HG02798 (cell line): ENCODE measurements around the gene GPER1.

ENCODE experiments used
- ATAC-seq: cut with Tn5 transposase; IDR thresholded peaks from one replicate; pipeline ENCODE4 v1.9.1; 2021; ENCODE audit warnings: mild to moderate bottlenecking; ENCODE audit not compliant: unreplicated experiment, poor library complexity

GPER1 gene

GRCh38 chr7:1086588-1087464 is 1.1 kb upstream of the GPER1 start:
- ATAC-seq: peak; percentile 78

GRCh38 chr7:1087465-1087814 is 473 bp upstream of the GPER1 start:
- no peak for ATAC-seq

GRCh38 chr7:1090236-1090635 is 2.3 kb downstream of the GPER1 start:
- ATAC-seq: no peak

- no peak for ATAC-seq
Measured at GRCh38 chr7:1090686-1091643, 3.1 kb downstream of the GPER1 start.

GRCh38 chr7:1091644-1092027 is 3.7 kb downstream of the GPER1 start:
- no peak for ATAC-seq

GRCh38 chr7:1092161-1092632 is 4.3 kb downstream of the GPER1 start:
- ATAC-seq: no peak

GRCh38 chr7:1092806-1093501 is 5.0 kb downstream of the GPER1 start:
- no peak for ATAC-seq

- no peak for ATAC-seq
Measured at GRCh38 chr7:1093502-1093843, 5.6 kb downstream of the GPER1 start.

- no peak for ATAC-seq
Measured at GRCh38 chr7:1093916-1094508, 6.1 kb downstream of the GPER1 start.

- no peak for ATAC-seq
Measured at GRCh38 chr7:1094870-1095269, 7.0 kb downstream of the GPER1 start.

- ATAC-seq: no peak
Measured at GRCh38 chr7:1095621-1096155, 7.8 kb downstream of the GPER1 start.

GRCh38 chr7:1096156-1097119 is 8.5 kb downstream of the GPER1 start:
- ATAC-seq: no peak

GRCh38 chr7:1097120-1097504 is 9.2 kb downstream of the GPER1 start:
- ATAC-seq: no peak

- ATAC-seq: no peak
Measured at GRCh38 chr7:1098243-1099153, 10.6 kb downstream of the GPER1 start.

- no peak for ATAC-seq
Measured at GRCh38 chr7:1099154-1099542, 11.2 kb downstream of the GPER1 start.

- ATAC-seq: no peak
Measured at GRCh38 chr7:1099637-1100036, 11.7 kb downstream of the GPER1 start.

GRCh38 chr7:1100386-1100785 is 12.5 kb downstream of the GPER1 start:
- no peak for ATAC-seq
